Kidney epithelial cell (primary cell): ENCODE measurements around the gene LIPN. TPM values are rescaled to one million over a fixed set of nuclear protein-coding genes. Genes with fewer than 3 reads are reported as not detected.

Experiments
- DNase-seq: peaks from one replicate; pipeline ENCODE4 v3.0.0-alpha.2; 2010; ENCODE audit warnings: low read depth
- H3K27me3 ChIP-seq: 2 replicates; pipeline ENCODE4 v1.6.0; 2011; ENCODE audit warnings: low read length; ENCODE audit not compliant: control insufficient read depth, insufficient read depth
- H3K36me3 ChIP-seq: 2 replicates; pipeline ENCODE4 v1.5.1; 2011; ENCODE audit warnings: low read length; ENCODE audit not compliant: control insufficient read depth, insufficient read depth
- H3K4me3 ChIP-seq: 2 replicates; pipeline ENCODE4 v1.5.1; 2011; ENCODE audit warnings: low read depth, mild to moderate bottlenecking, control low read depth, low read length
- total RNA-seq: library from RNA; depleted of rRNA; stranded (reverse); fragments of >200 nt; gene quantifications from 2 replicates; pipeline ENCODE4 v1.2.3, GENCODE V29; 2015
- TF ChIP-seq, protein P1 (sequence below): IDR thresholded peaks from 2 replicates; pipeline ENCODE4 v1.5.1; 2011; ENCODE audit warnings: mild to moderate bottlenecking, moderate library complexity, low read length, control low read depth, inconsistent platforms; ENCODE audit not compliant: insufficient read depth, poor library complexity, severe bottlenecking

The LIPN gene
- total RNA-seq, 1 donor from 2014 or later, result not detected

- Histone ChIP-seq H3K27me3 (no peaks in the 10 kb centered on the region), H3K4me3 (no peak overlapping the region), H3K36me3 (no peaks in the 10 kb centered on the region)
- no peak for DNase-seq
- TF ChIP-seq, protein P1, sequence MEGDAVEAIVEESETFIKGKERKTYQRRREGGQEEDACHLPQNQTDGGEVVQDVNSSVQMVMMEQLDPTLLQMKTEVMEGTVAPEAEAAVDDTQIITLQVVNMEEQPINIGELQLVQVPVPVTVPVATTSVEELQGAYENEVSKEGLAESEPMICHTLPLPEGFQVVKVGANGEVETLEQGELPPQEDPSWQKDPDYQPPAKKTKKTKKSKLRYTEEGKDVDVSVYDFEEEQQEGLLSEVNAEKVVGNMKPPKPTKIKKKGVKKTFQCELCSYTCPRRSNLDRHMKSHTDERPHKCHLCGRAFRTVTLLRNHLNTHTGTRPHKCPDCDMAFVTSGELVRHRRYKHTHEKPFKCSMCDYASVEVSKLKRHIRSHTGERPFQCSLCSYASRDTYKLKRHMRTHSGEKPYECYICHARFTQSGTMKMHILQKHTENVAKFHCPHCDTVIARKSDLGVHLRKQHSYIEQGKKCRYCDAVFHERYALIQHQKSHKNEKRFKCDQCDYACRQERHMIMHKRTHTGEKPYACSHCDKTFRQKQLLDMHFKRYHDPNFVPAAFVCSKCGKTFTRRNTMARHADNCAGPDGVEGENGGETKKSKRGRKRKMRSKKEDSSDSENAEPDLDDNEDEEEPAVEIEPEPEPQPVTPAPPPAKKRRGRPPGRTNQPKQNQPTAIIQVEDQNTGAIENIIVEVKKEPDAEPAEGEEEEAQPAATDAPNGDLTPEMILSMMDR, result no peak
Measured at GRCh38 chr10:88819290-88819689, 59.5 kb downstream of the LIPN start.

- Histone ChIP-seq H3K27me3 (no peaks in the 10 kb centered on the region), H3K36me3 (no peaks in the 10 kb centered on the region), H3K4me3 (no peak overlapping the region)
- TF ChIP-seq, protein P1, result no peak
- DNase-seq, result no peak
Measured at GRCh38 chr10:88820748-88821401, 61.1 kb downstream of the LIPN start.

DNA sequence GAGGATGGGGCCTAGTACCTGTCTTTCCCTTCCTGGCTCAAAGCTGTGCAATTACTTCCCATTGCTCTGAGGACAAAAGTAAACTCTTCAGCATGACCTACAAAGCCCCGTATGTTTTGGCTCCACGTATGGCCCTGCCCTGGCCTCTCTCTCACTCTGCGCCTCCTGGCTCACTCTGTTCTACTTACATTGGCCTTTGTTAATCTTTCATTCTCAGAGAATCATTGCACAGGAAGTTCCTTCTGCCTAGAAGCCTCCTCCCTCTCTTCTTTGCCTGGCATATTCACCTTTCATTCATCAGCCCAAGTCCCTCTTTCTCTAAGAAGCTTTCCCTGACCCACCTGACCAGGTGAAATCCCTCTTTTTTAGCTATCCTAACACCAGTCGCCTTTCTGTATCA, 66.6 kb downstream of the LIPN start:
- Histone ChIP-seq H3K27me3 (no peaks in the 10 kb centered on the region), H3K36me3 (no peaks in the 10 kb centered on the region), H3K4me3 (no peak overlapping the region)
- DNase-seq, result no peak
- TF ChIP-seq, protein P1, result no peak

DNA sequence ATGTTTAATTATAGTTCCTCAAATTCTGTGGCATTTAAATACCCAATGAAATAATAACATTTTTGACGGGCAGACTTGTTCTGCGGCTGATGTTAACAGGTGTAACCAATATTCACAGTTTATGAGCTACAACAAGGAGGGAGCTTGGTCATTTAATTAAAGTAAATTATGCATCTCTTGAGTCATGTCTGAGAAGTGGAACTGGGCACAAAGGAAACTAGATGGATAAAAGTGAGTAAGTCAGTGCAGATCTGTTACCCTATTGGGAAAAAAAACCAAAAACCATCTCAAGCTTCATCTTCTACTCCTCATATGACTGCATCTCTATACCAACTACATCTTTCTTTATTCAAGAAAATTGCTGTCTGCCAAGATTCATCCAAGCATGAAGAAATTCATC, 67.9 kb downstream of the LIPN start:
- TF ChIP-seq, protein P1, result no peak
- no peak overlapping the region for H3K4me3 ChIP-seq
- H3K36me3 ChIP-seq, result no peaks in the 10 kb centered on the region
- H3K27me3 ChIP-seq, result no peaks in the 10 kb centered on the region
- no peak for DNase-seq

DNA sequence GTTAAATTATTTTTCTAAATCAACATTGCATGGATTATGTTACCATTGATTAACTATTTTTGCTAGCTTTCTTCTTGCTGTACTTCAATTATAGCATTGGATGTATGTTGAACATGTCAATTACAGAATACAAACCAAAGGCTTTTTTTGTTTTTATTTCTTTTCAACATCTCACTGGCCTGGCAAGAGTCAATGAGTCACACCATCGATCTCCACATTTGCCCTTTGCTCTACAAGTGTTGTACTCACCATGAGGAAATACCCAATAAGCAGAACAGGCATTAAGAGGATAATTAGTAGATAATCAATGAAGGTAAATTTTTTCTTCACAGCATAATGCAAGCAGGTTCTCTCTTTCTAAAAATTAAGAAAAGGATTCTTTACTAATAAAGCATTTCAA, 68.5 kb downstream of the LIPN start:
- H3K36me3 ChIP-seq, result no peaks in the 10 kb centered on the region
- no peak for DNase-seq

More for the DNA sequence above, 68.5 kb downstream of the LIPN start:
- no peaks in the 10 kb centered on the region for H3K27me3 ChIP-seq
- TF ChIP-seq, protein P1, result no peak
- H3K4me3 ChIP-seq, result no peak overlapping the region

Other genes starting within 250 kb of the LIPN start
- 24.7 and 25.9 TPM in 2 replicates for gene RNLS, start 176.7 kb upstream of the LIPN start, total RNA-seq
- 0.08 TPM in 1 of 2 replicates, not detected in the other for gene LIPJ, start 173.3 kb upstream of the LIPN start, total RNA-seq
- gene LIPF, start 95.6 kb upstream of the LIPN start, total RNA-seq, result not detected in 2 replicates
- not detected in 2 replicates for gene LIPK, start 53.8 kb upstream of the LIPN start, total RNA-seq
- not detected in 2 replicates for gene LIPM, start 42.7 kb downstream of the LIPN start, total RNA-seq
- gene ANKRD22, start 91.8 kb downstream of the LIPN start, total RNA-seq, result 0.17 and 0.21 TPM in 2 replicates
- 5.2 and 9.4 TPM in 2 replicates for gene STAMBPL1, start 120.2 kb downstream of the LIPN start, total RNA-seq
- 34.3 and 37.6 TPM in 2 replicates for gene ACTA2, start 192.8 kb downstream of the LIPN start, total RNA-seq
- 34.8 and 41.1 TPM in 2 replicates for gene FAS, start 230.8 kb downstream of the LIPN start, total RNA-seq